ENCODE measurements around the gene EPHA3. TPM values are rescaled to one million over a fixed set of nuclear protein-coding genes. Genes with fewer than 3 reads are reported as not detected.

The EPHA3 gene
- total and polyA plus RNA-seq, 2 donors (not counting 3 experiments of a cell fraction or from before 2014, with no cell fraction given) = not detected

DNA sequence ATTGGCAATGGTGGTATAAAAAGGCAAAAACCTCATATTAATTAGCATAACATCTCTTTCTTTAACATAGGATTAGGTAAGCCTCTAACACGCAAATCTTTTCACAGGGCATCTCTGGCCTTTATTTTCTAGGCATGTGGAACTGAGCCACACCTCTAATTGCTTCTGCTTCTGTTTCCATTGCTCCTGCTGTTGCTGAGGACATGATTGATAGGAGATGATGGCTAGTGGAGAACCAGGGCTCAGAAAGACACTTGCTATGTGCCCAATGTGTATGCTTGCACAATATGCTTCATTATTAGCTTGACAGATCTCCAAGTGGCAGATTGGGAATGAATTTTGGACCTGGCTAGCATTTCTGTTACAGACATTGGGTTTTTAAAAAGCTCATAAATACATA, 114.5 kb downstream of the EPHA3 start:
- BruUV-seq (replicated peaks) = no TSS peak
- Histone ChIP-seq H3K79me2 (ENCODE audit: control insufficient read depth, insufficient read depth, low read length) (no peaks in the 10 kb centered on the region), H3K9me1 (replicated peaks; ENCODE audit: control insufficient read depth, extremely low read depth, insufficient read depth, low read length) (no peaks in the 10 kb centered on the region), H3K4me2 (ENCODE audit: insufficient read depth, low read length) (no peak overlapping the region), H3K36me3 (ENCODE audit: control insufficient read depth in 2 of 2, extremely low read depth in 1 of 2, insufficient read depth in 2 of 2, low read length in 2 of 2) (no peaks in the 10 kb centered on the region), H3K9ac (replicated peaks; ENCODE audit: extremely low read depth, insufficient read depth, low read length) (no peak overlapping the region), H2AFZ (ENCODE audit: low read depth, low read length) (no peak overlapping the region), H3K27me3 (ENCODE audit: control insufficient read depth in 2 of 2, insufficient read depth in 2 of 2, low read length in 2 of 2) (no peaks in the 10 kb centered on the region), H3K4me3 (replicated peaks in 1 of 3; ENCODE audit: insufficient read depth in 1 of 3, low read depth in 1 of 3, low read length in 3 of 3) (no peak overlapping the region), H3K4me1 (ENCODE audit: control insufficient read depth, extremely low read depth, insufficient read depth, low read length) (no peaks in the 10 kb centered on the region), H3K9me3 (replicated peaks; ENCODE audit: control insufficient read depth, insufficient read depth, low read length) (no peaks in the 10 kb centered on the region), H4K20me1 (replicated peaks; ENCODE audit: control insufficient read depth, extremely low read depth, insufficient read depth, low read length) (no peaks in the 10 kb centered on the region), H3K27ac (ENCODE audit: insufficient read depth, low read depth, low read length) (no peak overlapping the region)
- FAIRE-seq = no peak
- intact Hi-C loops (cut with micrococcal nuclease) (no loop called here), dilution Hi-C loops (cut with MboI; ENCODE audit: extremely low pct_ligation_motif_present, low sequenced_read_pairs) (no loop called here)
- no peak for DNase-seq (ENCODE audit: low read depth, low spot score)
- ChIA-PET CTCF (no interaction called here), POLR2A (no interaction called here)
- TF ChIP-seq FOS (IDR thresholded peaks at IDR 0.05; ENCODE audit: borderline replicate concordance, insufficient read depth, low read length) = no peak
- no peak for TF ChIP-seq POLR2A (IDR thresholded peaks at IDR 0.05; ENCODE audit: low read depth, low read length)
- no peak for TF ChIP-seq POLR2AphosphoS5 (IDR thresholded peaks at IDR 0.05; ENCODE audit: insufficient read depth, low read depth, low read length)
- TF ChIP-seq, protein P1, sequence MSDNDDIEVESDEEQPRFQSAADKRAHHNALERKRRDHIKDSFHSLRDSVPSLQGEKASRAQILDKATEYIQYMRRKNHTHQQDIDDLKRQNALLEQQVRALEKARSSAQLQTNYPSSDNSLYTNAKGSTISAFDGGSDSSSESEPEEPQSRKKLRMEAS (IDR thresholded peaks at IDR 0.05; ENCODE audit: insufficient read depth, insufficient read length) = no peak
- TF ChIP-seq MYC (IDR thresholded peaks at IDR 0.05; ENCODE audit: low read depth, low read length) = no peak
- TF ChIP-seq GATA2 (IDR thresholded peaks at IDR 0.05; ENCODE audit: insufficient read depth, insufficient read length, low read depth, low read length) = no peak
- no peak for TF ChIP-seq JUN (IDR thresholded peaks at IDR 0.05; ENCODE audit: borderline replicate concordance, insufficient read depth, insufficient read length, low read depth)
- TF ChIP-seq EZH2 (IDR thresholded peaks at IDR 0.05; ENCODE audit: borderline replicate concordance, low read depth, low read length, severe bottlenecking) = no peak
- TF ChIP-seq, protein P2, sequence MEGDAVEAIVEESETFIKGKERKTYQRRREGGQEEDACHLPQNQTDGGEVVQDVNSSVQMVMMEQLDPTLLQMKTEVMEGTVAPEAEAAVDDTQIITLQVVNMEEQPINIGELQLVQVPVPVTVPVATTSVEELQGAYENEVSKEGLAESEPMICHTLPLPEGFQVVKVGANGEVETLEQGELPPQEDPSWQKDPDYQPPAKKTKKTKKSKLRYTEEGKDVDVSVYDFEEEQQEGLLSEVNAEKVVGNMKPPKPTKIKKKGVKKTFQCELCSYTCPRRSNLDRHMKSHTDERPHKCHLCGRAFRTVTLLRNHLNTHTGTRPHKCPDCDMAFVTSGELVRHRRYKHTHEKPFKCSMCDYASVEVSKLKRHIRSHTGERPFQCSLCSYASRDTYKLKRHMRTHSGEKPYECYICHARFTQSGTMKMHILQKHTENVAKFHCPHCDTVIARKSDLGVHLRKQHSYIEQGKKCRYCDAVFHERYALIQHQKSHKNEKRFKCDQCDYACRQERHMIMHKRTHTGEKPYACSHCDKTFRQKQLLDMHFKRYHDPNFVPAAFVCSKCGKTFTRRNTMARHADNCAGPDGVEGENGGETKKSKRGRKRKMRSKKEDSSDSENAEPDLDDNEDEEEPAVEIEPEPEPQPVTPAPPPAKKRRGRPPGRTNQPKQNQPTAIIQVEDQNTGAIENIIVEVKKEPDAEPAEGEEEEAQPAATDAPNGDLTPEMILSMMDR (IDR thresholded peaks at IDR 0.05; ENCODE audit: extremely low read depth in 1 of 2, insufficient read depth in 1 of 2, low read depth in 1 of 2, low read length in 2 of 2) = no peak
